Testis (tissue), 3 donors: ENCODE measurements around the gene ZNF226. TPM values are rescaled to one million over a fixed set of nuclear protein-coding genes. Genes with fewer than 3 reads are reported as not detected.
"Not testable (repeated sequence)": the region's sequence is repeated elsewhere in the genome, so short reads cannot be mapped to it uniquely, and the experiment has no call there.

Source experiments
- DNase-seq: peaks from one replicate; pipeline ENCODE4 v3.0.0-alpha.2; 2019
- H3K27ac ChIP-seq, 2 donors: fragments of 200-600 bp; sonication (generic); one replicate each; pipeline ENCODE4 v1.5.1; 2019
- H3K27me3 ChIP-seq: fragments of 200-600 bp; sonication (generic); one replicate; pipeline ENCODE4 v1.5.1; 2019
- H3K36me3 ChIP-seq: fragments of 200-600 bp; sonication (generic); one replicate; pipeline ENCODE4 v1.5.1; 2017; ENCODE audit warnings: low read depth; ENCODE audit errors: missing control alignments
- H3K4me1 ChIP-seq: fragments of 200-600 bp; sonication (generic); one replicate; pipeline ENCODE4 v1.5.1; 2019
- H3K4me3 ChIP-seq, 2 donors: fragments of 200-600 bp; sonication (generic); one replicate each; pipeline ENCODE4 v1.5.1; 2017 to 2019
- H3K9me3 ChIP-seq: fragments of 200-600 bp; sonication (generic); one replicate; pipeline ENCODE4 v1.5.1; 2017
- POLR2A ChIP-seq: fragments of 450-650 bp; IDR thresholded peaks from one replicate; pipeline ENCODE4 v1.6.1; 2017; ENCODE audit warnings: antibody characterized with exemption, mild to moderate bottlenecking, moderate library complexity
- WGBS, 2 donors: methylation state at CpG; one replicate each; pipeline ENCODE4 v1.1.5; 2018; 5-methylcytosine and 5-hydroxymethylcytosine counted together
- intact Hi-C: fragments of 100-400 bp; cut with DNase I; formaldehyde crosslinking; loops from one replicate; pipeline ENCODE4 v1.15.1; 2023; ENCODE audit warnings: low total_unique reads
- polyA plus RNA-seq: library from polyadenylated mRNA; stranded (reverse); fragments of 350-450 nt; fragmentation: Illumina TruSeq; extraction: RNeasy Lipid Tissue Mini Kit (QIAGEN cat#74804); gene quantifications from one replicate; pipeline ENCODE4 v1.2.3, GENCODE V29; 2014; ENCODE audit warnings: low read depth, low replicate concordance; ENCODE audit not compliant: insufficient read depth
- total RNA-seq, 2 donors: library from RNA; depleted of rRNA; stranded (reverse); fragments of >200 nt; gene quantifications; one replicate each; pipeline ENCODE4 v1.2.3, GENCODE V29; 2016
- TF ChIP-seq, protein P1 (sequence below), 3 experiments: fragments of 450-650 bp in 2 of 3; fragments of 200-600 bp in 1 of 3; sonication (generic) in 1 of 3; IDR thresholded peaks; one replicate each; pipeline ENCODE4 v1.5.1; 2016 to 2019; ENCODE audit warnings: antibody characterized with exemption in 3 of 3, mild to moderate bottlenecking in 2 of 3, moderate library complexity in 1 of 3

Gene ZNF226
- total and polyA plus RNA-seq, 3 donors from 2014 or later, result 27.4 to 54.0 (median 44.1) TPM

DNA sequence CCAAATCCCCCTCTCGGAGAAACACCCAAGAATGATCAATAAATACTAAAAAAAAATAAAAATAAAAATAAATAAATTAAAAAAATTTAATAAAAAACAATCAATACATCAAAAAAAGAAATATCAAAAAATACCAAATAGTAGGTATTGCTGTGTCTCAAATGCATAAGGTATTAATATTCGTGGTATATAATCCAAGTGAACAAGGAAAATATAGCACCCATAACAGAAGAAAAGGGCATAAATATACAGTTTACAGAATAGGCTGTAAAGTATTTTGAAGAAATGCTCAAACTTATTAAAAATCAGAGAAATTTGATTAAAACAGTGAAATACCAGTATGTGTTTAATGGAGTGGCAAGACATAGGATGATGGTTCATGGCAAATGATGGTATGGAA is 39.9 kb downstream of the ZNF226 start:
- no peak for DNase-seq
- H3K4me1 ChIP-seq, result peaks cover 3% of the 10 kb centered on the region
- TF ChIP-seq, protein P1, sequence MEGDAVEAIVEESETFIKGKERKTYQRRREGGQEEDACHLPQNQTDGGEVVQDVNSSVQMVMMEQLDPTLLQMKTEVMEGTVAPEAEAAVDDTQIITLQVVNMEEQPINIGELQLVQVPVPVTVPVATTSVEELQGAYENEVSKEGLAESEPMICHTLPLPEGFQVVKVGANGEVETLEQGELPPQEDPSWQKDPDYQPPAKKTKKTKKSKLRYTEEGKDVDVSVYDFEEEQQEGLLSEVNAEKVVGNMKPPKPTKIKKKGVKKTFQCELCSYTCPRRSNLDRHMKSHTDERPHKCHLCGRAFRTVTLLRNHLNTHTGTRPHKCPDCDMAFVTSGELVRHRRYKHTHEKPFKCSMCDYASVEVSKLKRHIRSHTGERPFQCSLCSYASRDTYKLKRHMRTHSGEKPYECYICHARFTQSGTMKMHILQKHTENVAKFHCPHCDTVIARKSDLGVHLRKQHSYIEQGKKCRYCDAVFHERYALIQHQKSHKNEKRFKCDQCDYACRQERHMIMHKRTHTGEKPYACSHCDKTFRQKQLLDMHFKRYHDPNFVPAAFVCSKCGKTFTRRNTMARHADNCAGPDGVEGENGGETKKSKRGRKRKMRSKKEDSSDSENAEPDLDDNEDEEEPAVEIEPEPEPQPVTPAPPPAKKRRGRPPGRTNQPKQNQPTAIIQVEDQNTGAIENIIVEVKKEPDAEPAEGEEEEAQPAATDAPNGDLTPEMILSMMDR (IDR thresholded peaks at IDR 0.05), result no peak
- no peak for TF ChIP-seq POLR2A
- WGBS, 2 donors, result 65 to 72% methylated on average over 2 of the region's 2 CpGs
- H3K4me3 ChIP-seq, result no peak overlapping the region
- H3K27me3 ChIP-seq, result no peaks in the 10 kb centered on the region
- no peaks in the 10 kb centered on the region for H3K9me3 ChIP-seq
- H3K36me3 ChIP-seq, result no peaks in the 10 kb centered on the region
- intact Hi-C loops, result no loop called here
- no peak overlapping the region for H3K27ac ChIP-seq

DNA sequence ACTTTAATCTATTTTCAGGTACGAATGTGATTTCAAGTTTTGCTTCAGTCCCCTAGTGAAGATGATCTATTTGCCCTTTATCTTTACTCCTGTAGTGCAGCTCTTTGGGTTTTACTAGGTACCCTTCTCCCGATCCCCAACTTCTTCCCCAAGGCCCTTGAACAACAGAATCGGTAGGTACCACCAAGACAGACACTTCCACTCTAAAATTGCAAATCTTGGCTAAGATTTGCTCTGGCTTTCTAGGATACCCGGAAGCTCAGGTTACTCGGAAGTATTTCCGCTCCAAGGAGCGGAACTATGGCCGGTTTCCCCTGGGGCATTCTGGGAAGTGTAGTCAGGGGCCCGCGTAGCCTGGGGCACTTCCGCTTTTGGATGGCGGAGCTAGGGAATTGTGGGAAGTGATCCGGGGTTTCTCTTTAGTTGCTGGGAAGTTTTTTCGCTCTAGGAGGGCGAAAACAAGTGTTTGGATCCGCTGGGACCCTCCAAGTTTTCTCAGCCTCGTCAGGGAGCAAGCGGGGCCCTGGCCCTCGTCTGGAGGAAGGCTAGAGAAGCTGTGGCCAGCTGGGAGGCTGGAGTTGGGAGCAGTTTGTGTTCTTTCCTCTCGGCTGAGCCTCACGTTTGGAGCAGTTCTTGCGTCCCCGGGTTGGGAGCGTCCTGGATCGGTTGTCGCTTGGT is 42.4 kb downstream of the ZNF226 start:
- intact Hi-C loops, result no loop called here
- H3K27ac ChIP-seq, result peak overlapping the region; percentile 72 to 91
- H3K4me3 ChIP-seq, result peak overlapping the region; percentile 65 to 68
- H3K4me1 ChIP-seq, result peaks cover 3% of the 10 kb centered on the region
- no peaks in the 10 kb centered on the region for H3K36me3 ChIP-seq
- H3K27me3 ChIP-seq, result no peaks in the 10 kb centered on the region
- 3% methylated on average over 26 of the region's 26 CpGs for WGBS, 2 donors
- no peaks in the 10 kb centered on the region for H3K9me3 ChIP-seq
- DNase-seq, result peak; percentile 92
- TF ChIP-seq, protein P1 (IDR thresholded peaks at IDR 0.05), result no peak
- no peak for TF ChIP-seq POLR2A

DNA sequence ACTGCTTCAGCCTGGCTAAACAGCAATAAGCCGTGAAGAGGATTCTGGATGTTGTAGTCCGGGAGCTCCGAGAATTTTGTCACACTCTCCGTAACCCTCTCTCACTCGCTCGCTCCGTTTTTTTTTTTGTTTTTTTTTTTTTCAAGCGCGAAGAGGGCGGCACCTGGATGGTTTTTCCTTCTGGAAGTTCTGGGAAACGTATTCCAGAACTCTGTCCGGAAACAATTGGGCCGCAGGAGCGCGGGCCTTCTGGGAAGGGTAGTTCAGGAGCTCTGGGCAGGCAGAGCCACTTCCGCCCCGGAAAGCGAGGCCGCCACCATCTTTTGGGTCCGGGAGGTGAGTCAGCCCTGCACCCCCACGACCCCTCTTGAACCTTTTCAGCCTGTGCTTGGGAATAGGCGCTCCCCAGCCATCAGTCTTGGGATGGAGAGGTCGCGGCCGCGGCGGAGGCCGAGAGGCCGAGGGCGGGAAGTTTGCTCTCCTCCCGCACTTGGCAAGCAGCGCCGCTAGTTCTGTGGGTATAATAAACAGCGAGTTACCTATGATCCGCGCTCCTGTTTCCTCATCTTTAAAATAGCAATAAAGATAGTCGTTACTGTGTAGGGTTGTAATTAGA is 47.5 kb downstream of the ZNF226 start, which contains the start of gene ZNF227:
ZNF227 (plus strand) TSS at position 283 of the 616 bp plus-strand sequence. CDS start 5,261 bp downstream, outside the sequence.
- WGBS, 2 donors, result 0% methylated on average over 37 of the region's 37 CpGs
- peak; percentile 95 for DNase-seq
- Histone ChIP-seq H3K4me3 (peak within 1 kb of the TSS; percentile 56 to 73), H3K9me3 (no peaks in the 10 kb centered on the region), H3K4me1 (peaks cover 3% of the 10 kb centered on the region), H3K36me3 (no peaks in the 10 kb centered on the region), H3K27ac (peak within 1 kb of the TSS; percentile 71 to 83), H3K27me3 (no peaks in the 10 kb centered on the region)
- intact Hi-C loops, result no loop called here
- no peak for TF ChIP-seq POLR2A
- TF ChIP-seq, protein P1 (IDR thresholded peaks at IDR 0.05), result no peak

DNA sequence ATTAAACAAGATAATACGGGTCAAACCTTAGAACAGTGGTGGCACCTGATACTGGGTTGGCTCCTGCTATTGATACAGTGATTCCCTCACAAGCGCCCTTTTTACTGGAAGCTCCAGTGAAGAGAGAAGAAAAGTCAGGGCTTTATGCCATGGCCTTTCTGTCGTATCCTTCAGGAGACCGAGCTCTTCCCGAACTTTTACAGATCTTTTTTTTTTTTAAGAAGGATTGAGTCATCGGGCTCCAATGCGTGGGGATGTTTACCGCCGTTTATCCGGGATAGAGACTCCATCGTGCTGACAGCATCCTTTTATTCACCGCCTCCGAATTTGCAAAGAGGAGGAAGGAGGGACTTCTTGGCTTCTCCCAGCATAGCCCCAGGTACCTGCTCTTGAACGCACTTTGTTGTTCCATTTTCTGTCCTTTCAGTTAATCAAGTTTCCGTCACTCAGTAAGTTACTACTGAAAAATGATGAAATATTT is 48.0 kb downstream of the ZNF226 start:
- 2 to 3% methylated on average over 15 of the region's 15 CpGs for WGBS, 2 donors
- Histone ChIP-seq H3K27me3 (no peaks in the 10 kb centered on the region), H3K4me1 (peaks cover 3% of the 10 kb centered on the region), H3K36me3 (no peaks in the 10 kb centered on the region), H3K27ac (peak overlapping the region; percentile 71 to 83), H3K9me3 (no peaks in the 10 kb centered on the region), H3K4me3 (peak overlapping the region; percentile 56 to 73)
- no peak for TF ChIP-seq POLR2A
- TF ChIP-seq, protein P1 (IDR thresholded peaks at IDR 0.05), result no peak
- intact Hi-C loops, result no loop called here
- no peak for DNase-seq

DNA sequence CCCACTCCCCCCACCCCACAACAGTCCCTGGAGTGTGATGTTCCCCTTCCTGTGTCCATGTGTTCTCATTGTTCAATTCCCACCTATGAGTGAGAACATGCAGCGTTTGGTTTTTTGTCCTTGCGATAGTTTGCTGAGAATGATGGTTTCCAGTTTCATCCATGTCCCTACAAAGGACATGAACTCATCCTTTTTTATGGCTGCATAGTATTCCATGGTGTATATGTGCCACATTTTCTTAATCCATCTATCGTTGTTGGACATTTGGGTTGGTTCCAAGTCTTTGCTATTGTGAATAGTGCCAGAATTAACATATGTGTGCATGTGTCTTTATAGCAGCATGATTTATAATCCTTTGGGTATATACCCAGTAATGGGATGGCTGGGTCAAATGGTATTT is 55.0 kb downstream of the ZNF226 start:
- DNase-seq, H3K4me1 ChIP-seq, H3K9me3 ChIP-seq, intact Hi-C loops, H3K27ac ChIP-seq, H3K27me3 ChIP-seq, H3K4me3 ChIP-seq, H3K36me3 ChIP-seq: not testable (repeated sequence)
- 97 to 100% methylated on average over 3 of the region's 3 CpGs for WGBS, 2 donors

DNA sequence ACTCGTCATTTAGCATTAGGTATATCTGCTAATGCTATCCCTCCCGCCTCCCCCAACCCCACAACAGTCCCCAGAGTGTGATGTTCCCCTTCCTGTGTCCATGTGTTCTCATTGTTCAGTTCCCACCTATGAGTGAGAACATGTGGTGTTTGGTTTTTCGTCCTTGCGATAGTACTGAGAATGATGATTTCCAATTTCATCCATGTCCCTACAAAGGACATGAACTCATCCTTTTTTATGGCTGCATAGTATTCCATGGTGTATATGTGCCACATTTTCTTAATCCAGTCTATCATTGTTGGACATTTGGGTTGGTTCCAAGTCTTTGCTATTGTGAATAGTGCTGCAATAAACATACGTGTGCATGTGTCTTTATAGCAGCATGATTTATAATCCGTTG is 55.9 kb downstream of the ZNF226 start:
- H3K9me3 ChIP-seq, intact Hi-C loops, H3K4me3 ChIP-seq, DNase-seq, H3K36me3 ChIP-seq, H3K27ac ChIP-seq, H3K4me1 ChIP-seq, H3K27me3 ChIP-seq: not testable (repeated sequence)
- WGBS, 2 donors, result 95 to 98% methylated on average over 5 to 6 of the region's 6 CpGs

DNA sequence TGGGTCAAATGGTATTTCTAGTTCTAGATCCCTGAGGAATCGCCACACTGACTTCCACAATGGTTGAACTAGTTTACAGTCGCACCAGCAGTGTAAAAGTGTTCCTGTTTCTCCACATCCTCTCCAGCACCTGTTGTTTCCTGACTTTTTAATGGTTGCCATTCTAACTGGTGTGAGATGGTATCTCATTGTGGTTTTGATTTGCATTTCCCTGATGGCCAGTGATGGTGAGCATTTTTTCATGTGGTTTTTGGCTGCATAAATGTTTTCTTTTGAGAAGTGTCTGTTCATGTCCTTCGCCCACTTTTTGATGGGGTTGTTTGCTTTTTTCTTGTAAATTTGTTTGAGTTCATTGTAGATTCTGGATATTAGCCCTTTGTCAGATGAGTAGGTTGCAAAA is 56.4 kb downstream of the ZNF226 start:
- H3K4me1 ChIP-seq, H3K27me3 ChIP-seq, intact Hi-C loops, DNase-seq, H3K36me3 ChIP-seq, H3K27ac ChIP-seq, H3K4me3 ChIP-seq, H3K9me3 ChIP-seq: not testable (repeated sequence)
- WGBS, 2 donors, result 95 to 100% methylated on average over 1 to 3 of the region's 3 CpGs
